HAP-1 (cell line): ENCODE results near the gene CPT1C.

Source experiments
- DNase-seq, 2 experiments: peaks; one replicate each; pipeline ENCODE4 v3.0.0-alpha.2; 2016 to 2020; ENCODE audit warnings: low spot score in 2 of 2
- H3K27me3 ChIP-seq: fragments of 250-450 bp; sonication (Bioruptor Pico); 2 replicates; pipeline ENCODE4 v1.5.1; 2020; ENCODE audit warnings: low read depth, mild to moderate bottlenecking, moderate library complexity
- H3K36me3 ChIP-seq: fragments of 250-450 bp; sonication (Bioruptor Pico); replicated peaks from 2 replicates; pipeline ENCODE4 v1.5.1; 2020; ENCODE audit warnings: mild to moderate bottlenecking
- H3K4me1 ChIP-seq: fragments of 250-450 bp; sonication (Bioruptor Pico); 2 replicates; pipeline ENCODE4 v1.5.1; 2020; ENCODE audit warnings: mild to moderate bottlenecking
- H3K4me3 ChIP-seq: fragments of 250-450 bp; sonication (Bioruptor Pico); 2 replicates; pipeline ENCODE4 v1.5.1; 2020; ENCODE audit warnings: mild to moderate bottlenecking, moderate library complexity
- H3K9me3 ChIP-seq: fragments of 250-450 bp; sonication (Bioruptor Pico); 2 replicates; pipeline ENCODE4 v1.5.1; 2020; ENCODE audit warnings: mild to moderate bottlenecking, moderate library complexity
- in situ Hi-C: fragments of 300-500 bp; cut with MboI; formaldehyde crosslinking; loops from 3 replicates; pipeline ENCODE4 v1.14.3; 2020; ENCODE audit warnings: low sequenced_read_pairs, inconsistent platforms, mixed read lengths

The CPT1C gene

GRCh38 chr19:49655570-49656455 lies 35.1 kb upstream of the CPT1C start:
- no peaks in the 10 kb centered on the region for H3K4me1 ChIP-seq
- peaks cover 85% of the 10 kb centered on the region for H3K36me3 ChIP-seq
- in situ Hi-C loops: no loop called here
- H3K27me3 ChIP-seq: no peaks in the 10 kb centered on the region
- H3K4me3 ChIP-seq: no peak overlapping the region
- no peaks in the 10 kb centered on the region for H3K9me3 ChIP-seq
- DNase-seq: no peak

GRCh38 chr19:49656456-49657109 lies 34.3 kb upstream of the CPT1C start:
- no peak for DNase-seq
- Histone ChIP-seq H3K4me3 (no peak overlapping the region), H3K4me1 (no peaks in the 10 kb centered on the region), H3K27me3 (no peaks in the 10 kb centered on the region), H3K36me3 (peaks cover 87% of the 10 kb centered on the region), H3K9me3 (no peaks in the 10 kb centered on the region)
- in situ Hi-C loops: no loop called here

DNA sequence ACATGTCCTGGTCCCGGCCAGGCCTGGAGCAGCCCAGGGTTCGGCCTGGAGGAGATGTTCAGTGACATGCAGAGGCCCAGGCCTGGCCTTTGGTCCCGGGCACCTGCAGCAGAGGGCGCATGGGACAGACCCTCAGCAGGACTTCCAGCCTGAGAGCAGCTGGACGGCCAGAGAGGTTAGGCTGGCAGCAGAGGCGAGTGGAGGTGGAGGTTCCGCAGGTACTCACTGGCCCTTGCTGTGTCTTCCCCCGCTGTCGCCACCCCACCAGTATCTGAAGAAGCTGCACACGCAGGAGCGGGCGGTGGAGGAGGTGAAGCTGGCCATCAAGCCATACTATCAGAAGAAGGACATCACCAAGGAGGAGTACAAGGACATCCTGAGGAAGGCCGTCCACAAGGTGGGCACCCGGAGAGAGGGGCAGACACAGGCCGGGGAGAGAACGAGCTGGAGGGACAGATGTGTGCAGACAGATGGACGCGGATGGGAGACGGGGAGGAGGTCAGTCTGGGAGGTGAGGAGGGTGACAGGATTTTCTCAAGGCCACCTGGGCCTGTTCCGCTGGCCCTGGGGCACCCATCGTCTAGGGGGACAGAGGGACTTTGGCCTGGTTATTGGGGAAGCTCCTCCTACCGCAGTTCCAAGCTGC lies 33.3 kb upstream of the CPT1C start:
- Histone ChIP-seq H3K9me3 (no peaks in the 10 kb centered on the region), H3K36me3 (peaks cover 91% of the 10 kb centered on the region), H3K27me3 (no peaks in the 10 kb centered on the region), H3K4me3 (no peak overlapping the region), H3K4me1 (no peaks in the 10 kb centered on the region)
- no peak for DNase-seq
- in situ Hi-C loops: no loop called here

- in situ Hi-C loops: no loop called here
- Histone ChIP-seq H3K9me3 (no peaks in the 10 kb centered on the region), H3K36me3 (peaks cover 88% of the 10 kb centered on the region), H3K27me3 (no peaks in the 10 kb centered on the region), H3K4me3 (no peak overlapping the region), H3K4me1 (no peaks in the 10 kb centered on the region)
- no peak for DNase-seq
These were observed 32.8 kb upstream of the CPT1C start for GRCh38 chr19:49658139-49658517.

DNA sequence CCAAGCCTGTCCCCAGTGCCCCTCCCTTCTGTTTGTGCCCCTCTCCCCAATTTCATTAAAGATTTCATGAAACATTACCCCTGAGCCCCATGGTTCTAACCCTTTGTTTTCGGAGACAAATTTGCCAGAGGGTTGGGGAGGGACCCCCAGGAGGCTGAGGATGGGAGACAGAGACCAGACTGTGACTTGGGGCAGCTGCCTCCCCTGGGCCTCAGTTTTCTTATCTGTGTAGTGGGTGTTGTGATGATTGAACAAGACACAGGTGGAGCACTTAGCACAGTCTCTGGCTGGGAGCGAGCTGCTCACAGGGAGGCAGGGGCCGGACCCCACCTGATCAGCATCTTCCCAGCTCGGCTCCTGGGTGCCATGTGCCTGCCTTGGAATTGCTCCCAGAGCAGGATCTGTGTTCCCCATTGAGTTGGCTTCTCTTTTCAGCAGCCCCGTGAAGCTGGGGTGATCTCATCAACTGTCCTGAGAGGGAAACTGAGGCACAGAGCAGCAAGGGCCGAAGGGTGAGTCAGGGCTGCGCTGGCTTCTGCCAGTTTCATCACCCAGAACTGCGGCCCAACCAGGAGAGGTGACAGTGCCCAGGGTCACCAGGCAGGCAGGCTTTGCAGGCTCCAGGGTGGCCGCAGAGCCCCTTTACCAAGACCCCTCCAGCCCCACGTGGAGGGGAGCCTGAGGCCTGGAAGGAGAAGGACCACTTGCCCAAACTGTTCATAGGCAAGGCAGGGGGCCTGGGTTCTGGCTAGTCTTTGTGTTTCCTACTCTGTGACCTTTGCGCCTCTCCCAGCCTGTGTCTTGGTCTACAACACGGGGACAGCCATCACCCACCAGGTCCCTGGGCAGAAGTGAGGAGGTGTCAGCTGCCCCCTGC lies 32.1 kb upstream of the CPT1C start:
- Histone ChIP-seq H3K36me3 (peaks cover 81% of the 10 kb centered on the region), H3K9me3 (no peaks in the 10 kb centered on the region), H3K4me3 (no peak overlapping the region), H3K4me1 (no peaks in the 10 kb centered on the region), H3K27me3 (no peaks in the 10 kb centered on the region)
- DNase-seq: no peak
- in situ Hi-C loops: no loop called here

DNA sequence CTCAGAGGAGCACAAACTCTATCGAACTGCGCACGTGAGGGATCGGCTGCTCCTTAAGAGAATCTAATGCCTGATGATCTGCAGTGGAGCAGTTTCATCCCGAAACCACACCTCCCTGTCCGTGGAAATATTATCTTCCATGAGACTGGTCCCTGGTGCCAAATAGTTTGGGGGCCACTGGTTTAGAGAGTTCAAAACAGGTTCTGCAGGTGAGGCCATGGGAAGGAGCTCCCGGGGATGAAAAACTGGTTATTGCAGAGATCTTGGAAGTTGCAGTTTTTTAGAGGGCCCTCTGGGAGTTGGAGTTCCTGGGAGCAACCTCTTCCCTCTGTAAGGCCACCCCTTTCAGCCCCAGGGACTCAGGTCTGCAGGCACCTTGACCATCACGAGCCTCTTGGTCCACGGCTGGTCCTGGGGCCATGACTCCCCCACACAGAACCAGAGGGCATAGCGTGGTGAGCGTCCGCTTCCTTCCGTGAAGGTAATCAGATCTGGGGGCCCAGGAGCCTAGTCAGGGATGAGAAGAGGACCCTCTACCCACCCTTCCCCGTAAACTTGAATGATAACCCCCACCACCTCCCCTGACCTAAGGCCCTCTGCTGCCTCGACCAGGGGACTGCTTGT lies 30.5 kb upstream of the CPT1C start:
- Histone ChIP-seq H3K9me3 (no peaks in the 10 kb centered on the region), H3K4me3 (no peak overlapping the region), H3K27me3 (no peaks in the 10 kb centered on the region), H3K36me3 (peaks cover 64% of the 10 kb centered on the region), H3K4me1 (no peaks in the 10 kb centered on the region; the same call in 1 of the 2 replicates)
- in situ Hi-C loops: no loop called here
- DNase-seq: no peak

DNA sequence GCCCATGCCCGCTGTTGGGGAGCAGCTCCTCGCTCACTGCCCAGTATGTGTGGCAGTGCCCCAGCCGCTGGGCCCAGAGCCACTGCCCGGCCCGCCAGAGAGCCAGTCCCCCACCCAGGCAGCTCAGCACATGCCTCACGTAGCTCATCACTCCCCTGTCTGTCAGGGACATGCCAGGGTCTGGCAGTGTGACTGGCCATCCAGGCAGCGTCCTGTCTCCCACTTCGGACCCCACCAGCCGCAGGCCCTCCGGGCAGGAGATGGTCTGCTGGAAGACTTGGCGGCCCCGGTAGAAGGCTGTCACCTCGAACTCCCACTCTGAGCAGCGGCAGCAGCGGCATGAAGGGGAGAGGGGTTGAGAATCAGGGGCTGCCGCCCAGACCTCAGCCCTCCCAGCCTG lies 28.9 kb upstream of the CPT1C start:
- Histone ChIP-seq H3K27me3 (no peaks in the 10 kb centered on the region), H3K9me3 (no peaks in the 10 kb centered on the region), H3K4me3 (no peak overlapping the region), H3K4me1 (peaks cover 4% of the 10 kb centered on the region; the same call in 1 of the 2 replicates), H3K36me3 (peaks cover 52% of the 10 kb centered on the region)
- in situ Hi-C loops: no loop called here
- no peak for DNase-seq

DNA sequence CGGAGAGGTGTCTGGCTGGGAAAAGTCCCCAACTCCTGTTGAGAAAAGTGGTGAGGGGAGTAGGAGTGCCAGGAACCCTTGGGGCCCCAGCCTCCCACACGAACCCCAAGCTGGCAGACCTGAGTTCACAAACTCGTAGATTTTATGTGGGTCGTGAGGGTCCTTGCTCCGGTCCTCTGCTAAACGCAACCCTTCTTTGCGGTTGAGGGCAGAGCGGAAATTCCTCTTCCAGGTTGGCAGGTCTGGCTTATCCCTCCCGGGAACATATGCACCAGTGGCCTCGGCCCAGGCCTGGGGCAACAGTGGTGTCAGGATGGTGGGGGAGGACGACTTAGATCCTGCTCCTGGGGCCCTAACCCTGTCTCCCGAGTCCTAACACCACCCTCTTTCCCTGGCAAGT lies 27.7 kb upstream of the CPT1C start:
- in situ Hi-C loops: no loop called here
- Histone ChIP-seq H3K4me1 (peaks cover 9% of the 10 kb centered on the region; the same call in 1 of the 2 replicates), H3K4me3 (no peak overlapping the region), H3K9me3 (no peaks in the 10 kb centered on the region), H3K36me3 (peaks cover 49% of the 10 kb centered on the region), H3K27me3 (no peaks in the 10 kb centered on the region)
- no peak for DNase-seq

- H3K4me1 ChIP-seq: peaks cover 9% of the 10 kb centered on the region; the same call in 1 of the 2 replicates
- DNase-seq: peak; percentile 75 to 97
- H3K36me3 ChIP-seq: peaks cover 41% of the 10 kb centered on the region
- H3K9me3 ChIP-seq: no peaks in the 10 kb centered on the region
- H3K4me3 ChIP-seq: peak overlapping the region; percentile 75
- in situ Hi-C loops: no loop called here
- no peaks in the 10 kb centered on the region for H3K27me3 ChIP-seq
These were observed 26.5 kb upstream of the CPT1C start for GRCh38 chr19:49664171-49665035.

GRCh38 chr19:49665036-49665350 lies 25.9 kb upstream of the CPT1C start:
- no peaks in the 10 kb centered on the region for H3K27me3 ChIP-seq
- H3K36me3 ChIP-seq: peaks cover 41% of the 10 kb centered on the region
- no peak for DNase-seq
- H3K4me3 ChIP-seq: peak overlapping the region; percentile 75
- H3K9me3 ChIP-seq: no peaks in the 10 kb centered on the region
- in situ Hi-C loops: no loop called here
- H3K4me1 ChIP-seq: peaks cover 9% of the 10 kb centered on the region; the same call in 1 of the 2 replicates

GRCh38 chr19:49665351-49666119 lies 25.4 kb upstream of the CPT1C start, which contains the start of the genes BCL2L12 and IRF3:
TSS of gene BCL2L12 (plus strand) at chr19:49665933. CDS start at chr19:49666693, 760 bp downstream.
TSS of gene IRF3 (minus strand) at chr19:49665857. CDS start at chr19:49664838, 1,019 bp downstream.
- Histone ChIP-seq H3K9me3 (no peaks in the 10 kb centered on the region), H3K4me3 (peak within 1 kb of the TSS; percentile 75), H3K36me3 (peaks cover 41% of the 10 kb centered on the region), H3K27me3 (no peaks in the 10 kb centered on the region), H3K4me1 (peaks cover 9% of the 10 kb centered on the region; the same call in 1 of the 2 replicates)
- DNase-seq: peak; percentile 94 to 99
- in situ Hi-C loops: no loop called here

GRCh38 chr19:49666120-49666444 lies 24.8 kb upstream of the CPT1C start:
- in situ Hi-C loops: no loop called here
- H3K36me3 ChIP-seq: peaks cover 42% of the 10 kb centered on the region
- no peak for DNase-seq

More at GRCh38 chr19:49666120-49666444, 24.8 kb upstream of the CPT1C start:
- Histone ChIP-seq H3K9me3 (no peaks in the 10 kb centered on the region), H3K27me3 (no peaks in the 10 kb centered on the region), H3K4me3 (peak overlapping the region; percentile 75), H3K4me1 (peaks cover 9% of the 10 kb centered on the region; the same call in 1 of the 2 replicates)
